RWPE2 (cell line): ENCODE measurements around the gene ATP2A3.
"Not testable (repeated sequence)": the region's sequence is repeated elsewhere in the genome, so short reads cannot be mapped to it uniquely, and the experiment has no call there.

Experiments
- ATAC-seq: fragments of 200-7000 bp; cut with Tn5 transposase; 3 replicates; pipeline ENCODE4 v1.9.1; 2021; ENCODE audit warnings: low read depth
- DNase-seq: peaks from one replicate; pipeline ENCODE4 v3.0.0-alpha.2; 2020; ENCODE audit warnings: low spot score
- H3K27ac ChIP-seq: fragments of 450-650 bp; 2 replicates; pipeline ENCODE4 v1.5.1; 2017; ENCODE audit warnings: mild to moderate bottlenecking; ENCODE audit not compliant: poor library complexity, severe bottlenecking
- H3K27me3 ChIP-seq: fragments of 250-450 bp; sonication (Bioruptor Pico); 2 replicates; pipeline ENCODE4 v1.5.1; 2021; ENCODE audit warnings: mild to moderate bottlenecking, moderate library complexity; ENCODE audit not compliant: insufficient read depth, poor library complexity, severe bottlenecking
- H3K36me3 ChIP-seq: fragments of 250-450 bp; sonication (Bioruptor Pico); 2 replicates; pipeline ENCODE4 v1.5.1; 2020; ENCODE audit warnings: low read depth, mild to moderate bottlenecking, moderate library complexity
- H3K4me1 ChIP-seq: fragments of 250-450 bp; sonication (Bioruptor Pico); 2 replicates; pipeline ENCODE4 v1.5.1; 2021; ENCODE audit warnings: mild to moderate bottlenecking, moderate library complexity; ENCODE audit not compliant: insufficient read depth, poor library complexity, severe bottlenecking
- H3K4me3 ChIP-seq: fragments of 250-450 bp; sonication (Bioruptor Pico); 2 replicates; pipeline ENCODE4 v1.5.1; 2021; ENCODE audit warnings: mild to moderate bottlenecking, moderate library complexity; ENCODE audit not compliant: severe bottlenecking
- H3K9me3 ChIP-seq: fragments of 250-450 bp; sonication (Bioruptor Pico); 2 replicates; pipeline ENCODE4 v1.5.1; 2021; ENCODE audit warnings: mild to moderate bottlenecking, moderate library complexity; ENCODE audit not compliant: severe bottlenecking
- CTCF ChIP-seq: fragments of 450-650 bp; IDR thresholded peaks from one replicate; pipeline ENCODE4 v1.5.1; 2017; ENCODE audit warnings: mild to moderate bottlenecking, moderate library complexity; ENCODE audit not compliant: poor library complexity, severe bottlenecking

The ATP2A3 gene

DNA sequence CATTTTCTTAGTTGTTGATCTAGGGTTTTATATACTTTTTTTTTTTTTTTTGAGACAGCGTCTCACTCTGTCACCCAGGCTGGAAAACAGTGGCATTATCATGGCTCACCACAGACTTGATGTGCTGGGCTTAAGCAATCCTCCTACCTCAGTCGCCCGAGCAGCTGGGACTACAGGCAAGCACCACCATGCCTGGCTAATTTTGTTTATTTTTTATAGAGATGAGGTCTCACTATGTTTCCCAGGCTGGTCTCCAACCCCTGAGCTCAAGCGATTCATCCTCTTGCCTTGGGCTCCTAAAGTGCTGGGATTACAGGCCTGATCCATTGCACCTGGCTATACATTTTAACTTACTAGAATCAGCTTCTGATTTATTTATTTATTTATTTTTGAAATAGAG is 34.2 kb upstream of the ATP2A3 start:
- no peak overlapping the region for H3K27ac ChIP-seq
- TF ChIP-seq CTCF = no peak
- no peaks in the 10 kb centered on the region for H3K27me3 ChIP-seq
- DNase-seq (no peak), ATAC-seq (no peak)
- no peak overlapping the region for H3K4me3 ChIP-seq
- no peaks in the 10 kb centered on the region for H3K4me1 ChIP-seq
- H3K36me3 ChIP-seq = no peaks in the 10 kb centered on the region
- H3K9me3 ChIP-seq = no peaks in the 10 kb centered on the region

GRCh38 chr17:3995067-3995466 is 30.8 kb upstream of the ATP2A3 start:
- no peak for TF ChIP-seq CTCF
- no peak for DNase-seq
- H3K4me1 ChIP-seq = no peaks in the 10 kb centered on the region
- H3K27ac ChIP-seq = no peak overlapping the region
- H3K27me3 ChIP-seq = no peaks in the 10 kb centered on the region
- no peaks in the 10 kb centered on the region for H3K9me3 ChIP-seq
- H3K36me3 ChIP-seq = no peaks in the 10 kb centered on the region
- ATAC-seq = no peak
- H3K4me3 ChIP-seq = no peak overlapping the region

DNA sequence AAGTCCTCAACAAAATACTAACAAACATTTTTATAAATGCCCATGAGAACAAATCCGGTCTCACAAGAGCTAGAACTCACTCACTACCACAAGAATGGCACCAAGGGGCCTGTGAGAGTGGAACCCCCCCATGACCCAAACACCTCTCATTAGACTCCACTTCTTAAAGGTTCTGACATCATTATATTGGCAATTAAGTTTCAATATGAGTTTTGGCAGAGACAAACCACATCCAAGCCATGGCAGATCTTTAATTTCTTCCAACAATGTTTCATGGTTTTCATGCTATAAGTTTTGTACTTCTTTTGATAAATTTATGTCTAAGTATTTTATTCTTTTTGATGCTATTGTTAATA is 30.0 kb upstream of the ATP2A3 start:
- DNase-seq (no peak), ATAC-seq (no peak)
- no peak for TF ChIP-seq CTCF
- no peak overlapping the region for H3K27ac ChIP-seq
- no peaks in the 10 kb centered on the region for H3K27me3 ChIP-seq
- H3K36me3 ChIP-seq = no peaks in the 10 kb centered on the region
- H3K9me3 ChIP-seq = no peaks in the 10 kb centered on the region
- H3K4me1 ChIP-seq = no peaks in the 10 kb centered on the region
- no peak overlapping the region for H3K4me3 ChIP-seq

GRCh38 chr17:3993493-3994220 is 29.4 kb upstream of the ATP2A3 start:
- Histone ChIP-seq H3K27ac (no peak overlapping the region), H3K4me3 (no peak overlapping the region), H3K4me1 (no peaks in the 10 kb centered on the region), H3K27me3 (no peaks in the 10 kb centered on the region), H3K36me3 (no peaks in the 10 kb centered on the region), H3K9me3 (no peaks in the 10 kb centered on the region)
- no peak for TF ChIP-seq CTCF
- no peak for ATAC-seq
- no peak for DNase-seq

- ATAC-seq = no peak
- Histone ChIP-seq H3K27ac (no peak overlapping the region), H3K4me1 (no peaks in the 10 kb centered on the region), H3K27me3 (no peaks in the 10 kb centered on the region), H3K36me3 (no peaks in the 10 kb centered on the region), H3K4me3 (no peak overlapping the region), H3K9me3 (no peaks in the 10 kb centered on the region)
- DNase-seq = no peak
- no peak for TF ChIP-seq CTCF
These were observed 28.1 kb upstream of the ATP2A3 start for GRCh38 chr17:3992370-3992769.

DNA sequence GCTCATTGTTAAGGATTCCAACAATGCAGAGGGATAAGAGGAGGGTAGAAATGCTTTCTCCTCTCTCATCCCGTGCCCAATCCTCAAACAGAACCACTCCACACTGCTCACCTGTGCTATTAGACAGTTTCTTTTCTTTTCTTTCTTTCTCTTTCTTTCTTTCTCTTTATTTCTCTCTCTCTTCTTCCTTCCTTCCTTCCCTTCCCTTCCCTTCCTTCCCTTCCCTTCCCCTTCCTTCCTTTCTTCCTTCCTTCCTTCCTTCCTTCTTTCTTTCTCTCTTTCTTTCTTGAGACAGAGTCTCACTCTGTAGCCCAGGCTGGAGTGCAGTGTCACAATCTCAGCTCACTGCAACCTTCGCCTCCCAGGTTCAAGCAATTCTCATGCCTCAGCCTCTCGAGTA is 27.5 kb upstream of the ATP2A3 start:
- not testable (repeated sequence) for H3K4me3 ChIP-seq, H3K36me3 ChIP-seq, H3K27ac ChIP-seq, H3K27me3 ChIP-seq, H3K4me1 ChIP-seq, ATAC-seq, DNase-seq, H3K9me3 ChIP-seq
